Measurements from ENCODE around the gene TSNAX.
"Not testable (repeated sequence)": the region's sequence is repeated elsewhere in the genome, so short reads cannot be mapped to it uniquely, and the experiment has no call there.

The TSNAX gene, protein sequence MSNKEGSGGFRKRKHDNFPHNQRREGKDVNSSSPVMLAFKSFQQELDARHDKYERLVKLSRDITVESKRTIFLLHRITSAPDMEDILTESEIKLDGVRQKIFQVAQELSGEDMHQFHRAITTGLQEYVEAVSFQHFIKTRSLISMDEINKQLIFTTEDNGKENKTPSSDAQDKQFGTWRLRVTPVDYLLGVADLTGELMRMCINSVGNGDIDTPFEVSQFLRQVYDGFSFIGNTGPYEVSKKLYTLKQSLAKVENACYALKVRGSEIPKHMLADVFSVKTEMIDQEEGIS

GRCh38 chr1:231528172-231529029 lies at the start of gene TSNAX:
Gene TSNAX (plus strand): TSS chr1:231528669. CDS start chr1:231528811, 142 bp downstream.
- peak; percentile 74 to 81 for DNase-seq (ENCODE audit: extremely low read depth in 1 of 2, low read depth in 1 of 2)

GRCh38 chr1:231478811-231479210 lies 49.7 kb upstream of the TSNAX start:
- DNase-seq (ENCODE audit: extremely low read depth in 1 of 2, low read depth in 1 of 2), result no peak

GRCh38 chr1:231480008-231480407 lies 48.5 kb upstream of the TSNAX start:
- no peak for DNase-seq (ENCODE audit: extremely low read depth in 1 of 2, low read depth in 1 of 2)

GRCh38 chr1:231481289-231481688 lies 47.2 kb upstream of the TSNAX start:
- DNase-seq (ENCODE audit: extremely low read depth in 1 of 2, low read depth in 1 of 2), result no peak

DNA sequence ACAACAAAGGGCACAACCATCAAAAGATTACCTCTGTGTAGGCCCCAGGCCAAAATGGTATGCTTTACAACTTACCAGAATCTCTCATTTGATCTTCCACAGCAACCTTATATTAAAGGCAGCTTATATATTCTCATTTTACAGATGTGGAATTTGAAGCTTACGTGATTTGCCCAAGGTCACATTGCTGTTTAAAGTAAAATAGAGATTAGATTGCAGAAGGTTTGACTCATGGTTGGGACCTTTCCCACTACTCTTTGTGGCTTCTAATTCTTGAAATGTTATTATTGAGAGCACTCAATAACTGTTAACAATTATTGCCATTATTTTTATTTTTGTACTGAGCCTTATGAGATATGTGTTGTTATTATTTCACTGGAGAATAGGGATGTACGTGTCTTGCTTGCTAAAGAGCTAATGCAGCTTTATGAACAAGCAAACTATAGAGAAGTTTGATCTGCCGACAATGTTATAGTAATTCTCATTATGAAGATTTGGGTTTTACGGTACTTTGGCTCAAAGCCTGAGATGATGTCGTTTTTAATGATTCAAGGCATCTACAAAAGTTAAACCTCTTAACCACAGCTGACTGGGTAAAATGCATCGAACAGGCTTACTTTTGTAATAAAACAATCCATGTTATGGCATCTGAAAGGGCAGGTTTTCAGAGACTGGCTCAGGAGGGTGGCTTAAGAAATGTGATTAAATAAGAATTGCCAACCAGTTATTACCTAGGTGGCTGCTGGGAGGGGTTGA lies 43.3 kb upstream of the TSNAX start:
- no peak for DNase-seq (ENCODE audit: extremely low read depth in 1 of 2, low read depth in 1 of 2)

DNA sequence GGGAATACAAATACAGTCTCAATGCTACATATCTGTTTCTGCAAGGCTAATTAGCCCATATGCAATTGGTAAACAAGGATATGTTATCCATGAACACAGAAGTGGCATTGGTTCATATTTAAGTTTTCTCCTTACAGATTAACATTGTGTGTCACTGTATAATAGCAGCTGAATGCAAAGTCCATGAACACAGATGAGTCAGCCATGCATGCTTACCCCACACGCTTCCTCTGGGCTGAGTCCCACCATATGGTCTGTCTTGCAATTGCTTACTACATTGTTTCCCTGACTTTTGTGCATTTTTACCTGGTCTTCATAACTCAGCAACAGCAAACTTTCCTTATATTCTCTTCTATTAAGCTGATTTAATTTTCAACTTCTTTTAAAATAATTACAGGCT lies 41.5 kb upstream of the TSNAX start:
- DNase-seq (ENCODE audit: extremely low read depth in 1 of 2, low read depth in 1 of 2), result no peak

- no peak for DNase-seq (ENCODE audit: extremely low read depth in 1 of 2, low read depth in 1 of 2)
Observed at GRCh38 chr1:231487910-231488309, 40.6 kb upstream of the TSNAX start.

DNA sequence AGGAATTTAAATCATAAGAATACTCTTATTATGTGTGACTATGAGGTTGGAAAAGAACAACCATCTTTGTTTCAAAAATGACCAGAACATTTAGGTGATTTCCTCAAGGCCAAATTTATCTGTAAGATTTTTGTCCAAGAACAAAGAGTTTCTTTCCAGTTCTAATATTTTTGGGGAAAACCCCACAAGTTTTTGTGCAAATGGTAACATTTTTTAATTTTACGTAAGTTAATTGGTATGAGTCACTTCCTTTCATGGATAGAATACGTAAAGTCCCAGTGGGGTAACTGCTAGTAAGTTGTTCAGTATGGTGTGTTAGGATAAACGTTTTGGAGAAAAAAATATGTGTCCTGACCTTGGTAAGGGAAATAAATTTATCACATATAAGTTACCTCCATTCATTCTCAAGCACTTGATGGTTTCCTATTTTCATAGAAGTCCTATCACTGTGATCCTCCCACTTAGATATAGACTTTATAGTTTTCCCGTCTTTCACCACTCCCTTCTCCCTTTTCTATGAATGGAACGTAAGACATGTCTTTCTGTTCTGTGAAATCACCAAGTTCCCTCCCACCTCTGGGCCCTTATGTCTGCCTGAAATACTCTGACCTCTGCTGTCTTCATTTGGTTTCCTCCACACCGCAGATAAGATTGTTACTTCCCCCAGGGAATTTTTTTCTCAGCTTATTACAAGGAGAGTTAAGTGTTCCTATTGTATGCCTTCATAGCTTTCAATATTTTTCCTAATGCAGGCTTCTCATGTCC lies 34.9 kb upstream of the TSNAX start:
- no peak for DNase-seq (ENCODE audit: extremely low read depth in 1 of 2, low read depth in 1 of 2)

DNA sequence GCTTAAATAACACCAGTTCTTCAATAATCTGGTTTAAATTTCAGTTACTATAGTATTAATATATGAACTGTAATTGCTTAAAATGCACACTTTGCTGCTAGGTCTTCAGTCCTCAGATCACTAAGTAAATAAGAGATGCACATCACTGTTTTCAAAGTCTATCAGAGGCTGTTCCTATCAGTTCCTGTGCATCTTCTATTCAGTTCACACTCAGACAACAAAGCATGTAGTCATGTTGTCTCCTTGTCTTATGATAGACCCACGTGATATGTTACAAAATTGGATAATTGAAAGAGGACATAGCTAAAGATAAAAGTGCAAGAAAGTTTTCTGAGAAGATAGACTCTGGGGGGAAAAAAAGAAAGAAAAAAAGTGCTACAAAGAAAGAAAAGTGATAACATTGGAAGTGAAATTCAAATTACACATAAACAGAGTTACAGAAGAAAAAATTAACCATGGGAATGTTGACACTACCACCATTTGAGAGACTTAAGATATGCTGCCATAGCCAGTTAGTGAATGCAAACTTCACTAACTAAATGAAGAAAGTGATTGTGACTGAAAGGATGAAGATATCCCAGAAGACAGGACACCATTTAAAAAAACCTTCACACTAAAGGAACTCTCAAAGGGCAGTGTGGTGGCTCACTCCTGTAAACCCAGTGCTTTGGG lies 33.9 kb upstream of the TSNAX start:
- no peak for DNase-seq (ENCODE audit: extremely low read depth in 1 of 2, low read depth in 1 of 2)

GRCh38 chr1:231497629-231498152 lies 30.8 kb upstream of the TSNAX start:
- no peak for DNase-seq (ENCODE audit: extremely low read depth in 1 of 2, low read depth in 1 of 2)

DNA sequence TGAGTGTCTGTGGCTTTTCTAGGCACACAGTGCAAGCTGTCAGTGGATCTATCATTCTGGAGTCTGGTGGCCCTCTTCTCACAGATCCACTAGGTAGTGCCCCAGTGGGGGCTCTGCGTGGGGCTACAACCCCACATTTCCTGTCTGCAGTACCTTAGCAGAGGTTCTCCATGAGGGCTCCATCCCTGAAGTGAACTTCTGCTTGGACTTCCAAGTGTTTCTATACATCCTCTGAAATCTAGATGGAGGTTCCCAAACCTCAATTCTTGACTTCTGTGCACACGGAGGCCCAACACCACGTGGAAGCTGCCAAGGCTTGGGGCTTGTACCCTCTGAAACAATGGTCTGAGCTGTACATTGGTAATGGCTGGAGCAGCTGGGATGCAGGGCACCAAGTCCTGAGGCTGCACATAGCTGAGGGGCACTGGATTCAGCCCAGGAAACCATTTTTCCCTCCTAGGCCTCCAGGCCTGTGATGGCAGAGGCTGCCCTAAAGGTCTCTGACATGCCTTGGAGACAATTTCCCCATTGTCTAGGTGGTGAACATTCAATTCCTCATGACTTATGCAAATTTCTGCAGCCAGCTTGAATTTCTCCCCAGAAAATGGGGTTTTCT lies 29.2 kb upstream of the TSNAX start:
- no peak for DNase-seq (ENCODE audit: extremely low read depth in 1 of 2, low read depth in 1 of 2)

GRCh38 chr1:231500666-231501065 lies 27.8 kb upstream of the TSNAX start:
- DNase-seq (ENCODE audit: extremely low read depth in 1 of 2, low read depth in 1 of 2), result no peak

- DNase-seq (ENCODE audit: extremely low read depth in 1 of 2, low read depth in 1 of 2), result not testable (repeated sequence)
Observed at GRCh38 chr1:231503168-231503567, 25.3 kb upstream of the TSNAX start.

DNA sequence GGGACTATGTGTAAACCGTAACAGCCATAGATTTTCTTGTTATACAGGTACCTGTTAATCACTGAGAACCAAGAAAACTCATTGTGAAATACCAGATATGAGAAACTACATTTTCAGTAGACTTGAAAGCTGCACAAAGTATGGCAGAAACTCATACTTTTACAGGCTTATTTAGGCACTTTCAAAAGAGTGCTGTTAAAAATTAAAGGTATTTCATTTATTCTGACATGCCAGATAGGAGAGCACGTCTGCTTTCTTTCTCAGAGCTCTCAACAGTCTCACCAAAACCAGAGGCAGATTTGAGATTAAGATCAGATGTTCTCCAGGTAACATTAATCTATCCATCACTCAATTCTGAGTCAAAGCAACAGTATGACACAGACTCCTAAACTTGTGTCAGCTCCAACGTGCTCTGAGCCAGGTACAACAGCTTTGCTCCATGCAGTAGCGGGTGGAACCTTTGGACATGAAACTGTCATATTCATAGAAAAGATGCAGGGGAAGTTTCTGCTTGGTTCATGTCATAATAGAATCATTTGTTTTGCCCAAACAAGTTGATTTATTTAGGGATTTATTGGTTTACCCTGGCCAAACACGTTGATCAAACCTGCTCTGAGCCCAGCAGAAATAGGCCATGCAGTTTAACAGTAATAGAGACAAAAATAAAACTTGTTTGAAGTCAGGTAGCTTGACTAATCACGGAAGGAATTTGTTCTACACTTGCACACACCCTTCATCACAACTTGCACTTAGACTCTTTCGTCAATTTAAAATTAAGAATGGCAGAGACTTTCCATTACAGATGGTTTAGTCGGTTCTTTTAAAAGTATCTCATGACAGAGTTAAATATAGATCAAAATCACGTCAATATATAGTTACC lies 20.8 kb upstream of the TSNAX start:
- DNase-seq (ENCODE audit: extremely low read depth in 1 of 2, low read depth in 1 of 2), result no peak

GRCh38 chr1:231508497-231508896 lies 20.0 kb upstream of the TSNAX start:
- no peak for DNase-seq (ENCODE audit: extremely low read depth in 1 of 2, low read depth in 1 of 2)

GRCh38 chr1:231508941-231509340 lies 19.5 kb upstream of the TSNAX start:
- no peak for DNase-seq (ENCODE audit: extremely low read depth in 1 of 2, low read depth in 1 of 2)

GRCh38 chr1:231512147-231512698 lies 16.2 kb upstream of the TSNAX start:
- DNase-seq (ENCODE audit: extremely low read depth in 1 of 2, low read depth in 1 of 2), result no peak

DNA sequence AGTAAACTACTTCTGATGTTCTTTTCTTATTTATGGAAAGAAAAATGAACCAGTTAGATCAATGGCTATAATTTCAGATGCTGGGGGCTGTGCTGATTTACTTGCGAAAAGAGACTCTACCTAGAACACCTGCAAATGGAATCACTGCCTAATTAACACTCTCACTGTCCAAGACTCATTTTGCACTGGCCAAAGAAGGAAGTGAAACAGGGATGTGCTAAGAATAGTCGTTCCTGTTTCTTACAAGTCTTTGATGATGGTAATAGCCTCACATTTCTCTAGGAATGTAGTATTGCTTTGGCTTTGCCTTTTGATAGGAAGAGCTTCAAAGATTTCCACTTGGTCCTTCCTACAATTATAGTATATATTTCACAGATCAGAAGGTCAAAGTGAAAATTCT lies 12.7 kb upstream of the TSNAX start:
- no peak for DNase-seq (ENCODE audit: extremely low read depth in 1 of 2, low read depth in 1 of 2)
